ENCODE data around the gene NET1. TPM values are rescaled to one million over a fixed set of nuclear protein-coding genes. Genes with fewer than 3 reads are reported as not detected.

The NET1 gene
- total and polyA plus RNA-seq, 2 experiments from 2014 or later = 62.5 to 96.4 TPM

- H3K4me1 ChIP-seq (ENCODE audit: insufficient read depth) = peaks cover 27% of the 10 kb centered on the region
- peak overlapping the region; percentile 84 for H3K27ac ChIP-seq
Measured at GRCh38 chr10:5449823-5450222, 37.5 kb downstream of the NET1 start.

DNA sequence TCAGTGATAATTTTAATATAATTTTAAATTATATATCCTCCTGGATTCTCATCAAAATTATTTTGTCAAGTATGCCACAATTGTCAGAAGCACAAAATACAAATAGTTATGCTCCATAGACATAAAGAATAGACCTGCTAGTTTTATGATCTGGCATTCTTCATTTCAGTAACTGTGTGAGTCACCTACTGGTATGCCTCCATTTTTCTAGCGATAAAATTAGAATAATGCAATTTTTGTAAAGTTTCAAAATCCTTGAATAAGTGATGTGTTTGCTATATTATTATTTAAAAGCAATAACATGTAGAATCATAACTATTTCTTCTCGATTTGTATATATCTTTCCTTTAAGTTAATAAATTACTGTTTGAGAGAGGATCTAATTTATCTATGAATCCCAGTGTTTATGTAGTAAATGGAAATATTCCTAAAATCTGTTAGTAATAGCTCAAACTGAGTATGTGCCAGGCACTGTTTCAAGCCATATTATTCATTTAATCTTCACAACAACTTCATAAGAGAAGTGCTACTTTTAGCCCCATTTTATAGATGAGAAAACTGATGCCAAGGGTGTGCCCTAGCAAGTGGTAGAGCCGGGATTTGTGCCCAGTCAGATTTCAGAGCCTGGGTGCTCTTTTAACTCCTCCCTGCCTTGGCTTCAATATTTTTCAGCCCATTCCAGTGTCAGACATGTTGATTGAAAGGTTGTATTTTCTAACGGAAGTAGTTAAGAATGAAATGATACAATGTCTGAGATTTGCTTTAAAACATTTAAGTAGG, 38.4 kb downstream of the NET1 start:
- Histone ChIP-seq H3K4me2 (peak overlapping the region; percentile 80), H3K79me2 (peaks cover 75% of the 10 kb centered on the region), H2AFZ (no peak overlapping the region), H4K20me1 (ENCODE audit: insufficient read depth, poor library complexity, severe bottlenecking) (peaks cover 24% of the 10 kb centered on the region), H3K27me3 (no peaks in the 10 kb centered on the region), H3K36me3 (replicated peaks; ENCODE audit: insufficient read depth, low read depth) (peaks cover 8% of the 10 kb centered on the region), H3K9me2 (replicated peaks; ENCODE audit: insufficient read depth) (no peaks in the 10 kb centered on the region), H3K9me3 (ENCODE audit: low read depth) (no peaks in the 10 kb centered on the region), H3K4me3 (peak overlapping the region; percentile 44), H3K4me1 (ENCODE audit: insufficient read depth) (peaks cover 21% of the 10 kb centered on the region), H3K27ac (peak overlapping the region; percentile 84)
- no peak for DNase-seq (ENCODE audit: low spot score)
- TF ChIP-seq EZH2phosphoT487 (IDR thresholded peaks at IDR 0.05; ENCODE audit: low read depth, severe bottlenecking, unreplicated experiment) (no peak), CTCF (IDR thresholded peaks at IDR 0.05; ENCODE audit: poor library complexity) (no peak), EZH2 (IDR thresholded peaks at IDR 0.05; ENCODE audit: borderline replicate concordance) (no peak)
- WGBS (ENCODE audit: low lambda C conversion rate, missing lambda C conversion rate) = 79% methylated on average over 4 of the region's 4 CpGs

More at GRCh38 chr10:5449823-5450222, 37.5 kb downstream of the NET1 start:
- peak; percentile 71 for DNase-seq (ENCODE audit: low spot score)
- peak overlapping the region; percentile 80 for H3K4me2 ChIP-seq
- peak overlapping the region; percentile 44 for H3K4me3 ChIP-seq
- H3K79me2 ChIP-seq = peaks cover 74% of the 10 kb centered on the region
- no peaks in the 10 kb centered on the region for H3K27me3 ChIP-seq
- H3K9me3 ChIP-seq (ENCODE audit: low read depth) = no peaks in the 10 kb centered on the region
- peaks cover 24% of the 10 kb centered on the region for H4K20me1 ChIP-seq (ENCODE audit: insufficient read depth, poor library complexity, severe bottlenecking)
- H2AFZ ChIP-seq = no peak overlapping the region
- H3K36me3 ChIP-seq (replicated peaks; ENCODE audit: insufficient read depth, low read depth) = peaks cover 4% of the 10 kb centered on the region
- H3K9me2 ChIP-seq (replicated peaks; ENCODE audit: insufficient read depth) = no peaks in the 10 kb centered on the region
- 34% methylated on average over 8 of the region's 8 CpGs for WGBS (ENCODE audit: low lambda C conversion rate, missing lambda C conversion rate)
- TF ChIP-seq EZH2phosphoT487 (IDR thresholded peaks at IDR 0.05; ENCODE audit: low read depth, severe bottlenecking, unreplicated experiment) (no peak), EZH2 (IDR thresholded peaks at IDR 0.05; ENCODE audit: borderline replicate concordance) (no peak), CTCF (IDR thresholded peaks at IDR 0.05; ENCODE audit: poor library complexity) (peak; percentile 12)

DNA sequence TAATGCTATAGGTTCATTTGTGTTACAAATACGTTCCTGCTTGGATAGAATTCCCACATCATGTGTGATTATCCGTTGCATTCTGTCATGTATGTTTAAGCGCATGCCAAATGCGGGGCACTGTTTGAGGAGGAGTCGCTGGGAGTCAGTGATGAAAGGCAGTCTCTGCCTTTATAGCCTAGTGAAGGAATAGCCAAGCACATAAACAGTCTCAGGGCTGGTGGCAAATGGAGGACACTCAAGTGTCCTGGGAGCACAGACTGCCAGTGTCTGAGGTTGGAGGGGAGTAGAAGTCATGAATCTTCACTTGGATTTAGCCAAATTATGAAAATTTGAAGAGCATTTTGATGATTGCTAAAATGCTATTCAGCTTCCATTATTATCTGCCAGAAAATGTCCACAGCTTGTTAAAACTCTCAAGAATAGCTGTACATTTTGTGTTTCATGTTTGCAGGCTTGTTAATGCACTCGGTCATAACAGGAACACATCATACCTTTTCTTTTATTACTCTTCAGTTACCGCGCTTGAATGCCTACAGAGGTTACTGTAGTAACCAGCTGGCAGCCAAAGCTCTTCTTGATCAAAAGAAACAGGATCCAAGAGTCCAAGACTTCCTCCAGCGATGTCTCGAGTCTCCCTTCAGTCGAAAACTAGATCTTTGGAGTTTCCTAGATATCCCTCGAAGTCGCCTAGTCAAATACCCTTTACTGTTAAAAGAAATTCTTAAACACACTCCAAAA, 41.6 kb downstream of the NET1 start:
- Histone ChIP-seq H3K36me3 (replicated peaks; ENCODE audit: insufficient read depth, low read depth) (peaks cover 8% of the 10 kb centered on the region), H4K20me1 (ENCODE audit: insufficient read depth, poor library complexity, severe bottlenecking) (peaks cover 24% of the 10 kb centered on the region), H3K9me2 (replicated peaks; ENCODE audit: insufficient read depth) (no peaks in the 10 kb centered on the region), H3K79me2 (peaks cover 51% of the 10 kb centered on the region), H3K4me1 (ENCODE audit: insufficient read depth) (peaks cover 18% of the 10 kb centered on the region), H3K4me3 (no peak overlapping the region), H3K27ac (no peak overlapping the region), H3K27me3 (no peaks in the 10 kb centered on the region), H2AFZ (no peak overlapping the region), H3K9me3 (ENCODE audit: low read depth) (no peaks in the 10 kb centered on the region), H3K4me2 (no peak overlapping the region)
- no peak for TF ChIP-seq EZH2 (IDR thresholded peaks at IDR 0.05; ENCODE audit: borderline replicate concordance)
- TF ChIP-seq CTCF (IDR thresholded peaks at IDR 0.05; ENCODE audit: poor library complexity) = no peak
- TF ChIP-seq EZH2phosphoT487 (IDR thresholded peaks at IDR 0.05; ENCODE audit: low read depth, severe bottlenecking, unreplicated experiment) = no peak
- DNase-seq (ENCODE audit: low spot score) = no peak
- 89% methylated on average over 13 of the region's 13 CpGs for WGBS (ENCODE audit: low lambda C conversion rate, missing lambda C conversion rate)
